ENCODE data around the gene STXBP5. TPM values are rescaled to one million over a fixed set of nuclear protein-coding genes. Genes with fewer than 3 reads are reported as not detected.

STXBP5 gene
- total and polyA plus RNA-seq, 2 experiments from 2014 or later: 11.1 to 30.3 TPM

DNA sequence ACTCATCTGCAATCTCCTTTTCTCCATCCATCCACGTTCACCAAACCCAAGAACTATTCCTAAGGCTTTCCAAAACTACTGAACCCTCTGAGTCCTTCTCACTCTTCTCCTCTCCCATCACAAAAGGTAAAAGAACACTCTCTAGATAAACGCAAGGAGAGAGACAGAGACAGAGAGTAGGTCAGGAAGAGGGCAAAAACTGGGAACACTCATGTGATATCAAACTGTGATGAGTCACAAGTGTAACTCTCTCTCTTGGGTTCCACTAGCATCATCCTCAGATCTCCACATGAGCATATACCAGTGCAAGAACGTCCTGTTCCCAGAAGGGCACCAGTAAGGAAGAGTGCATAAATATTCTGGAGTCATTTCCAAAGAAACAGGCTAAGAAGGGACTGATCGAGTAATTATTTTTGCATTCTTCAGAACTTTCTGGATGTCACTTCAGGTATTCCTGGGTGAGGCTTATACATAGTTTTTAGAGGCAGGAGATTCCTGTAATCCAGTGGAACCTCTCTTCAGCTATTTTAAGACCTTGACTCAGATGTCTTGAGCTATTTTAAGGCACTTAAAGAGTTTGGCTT, 47.3 kb upstream of the STXBP5 start:
- no peak overlapping the region for H3K4me2 ChIP-seq
- H3K9me2 ChIP-seq (replicated peaks; ENCODE audit: insufficient read depth): no peaks in the 10 kb centered on the region
- no peaks in the 10 kb centered on the region for H4K20me1 ChIP-seq (ENCODE audit: insufficient read depth, poor library complexity, severe bottlenecking)
- H3K9me3 ChIP-seq (ENCODE audit: low read depth): no peaks in the 10 kb centered on the region
- TF ChIP-seq EZH2 (IDR thresholded peaks at IDR 0.05; ENCODE audit: borderline replicate concordance): no peak
- peaks cover 5% of the 10 kb centered on the region for H3K4me1 ChIP-seq (ENCODE audit: insufficient read depth)
- H3K27me3 ChIP-seq: no peaks in the 10 kb centered on the region
- 86% methylated on average over 4 of the region's 4 CpGs for WGBS (ENCODE audit: low lambda C conversion rate, missing lambda C conversion rate)
- H3K36me3 ChIP-seq (replicated peaks; ENCODE audit: insufficient read depth, low read depth): no peaks in the 10 kb centered on the region
- no peak overlapping the region for H2AFZ ChIP-seq
- H3K27ac ChIP-seq: no peak overlapping the region
- no peak overlapping the region for H3K4me3 ChIP-seq
- peak; percentile 17 for DNase-seq (ENCODE audit: low spot score)
- H3K79me2 ChIP-seq: no peaks in the 10 kb centered on the region

DNA sequence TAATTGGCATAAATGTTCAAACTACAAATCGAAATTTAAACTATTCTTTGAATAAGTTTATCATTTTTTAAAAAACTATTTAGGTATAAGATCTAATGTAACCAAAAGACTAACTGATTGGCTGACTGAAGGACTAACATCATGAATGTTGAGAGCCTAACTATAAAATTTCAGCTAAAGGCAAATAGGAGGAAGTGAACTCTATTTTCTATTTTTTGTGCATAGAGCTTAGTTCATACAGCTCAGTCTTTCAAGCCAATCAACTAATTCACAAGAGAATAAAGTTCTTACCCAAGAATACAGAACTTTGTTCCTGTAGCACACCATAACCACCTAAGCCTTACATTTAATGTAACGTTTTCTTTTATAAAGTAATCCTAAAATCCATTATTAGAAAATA, 46.3 kb upstream of the STXBP5 start:
- DNase-seq (ENCODE audit: low spot score): no peak
- H4K20me1 ChIP-seq (ENCODE audit: insufficient read depth, poor library complexity, severe bottlenecking): no peaks in the 10 kb centered on the region
- H2AFZ ChIP-seq: no peak overlapping the region
- H3K4me2 ChIP-seq: no peak overlapping the region
- H3K4me3 ChIP-seq: no peak overlapping the region
- H3K79me2 ChIP-seq: no peaks in the 10 kb centered on the region
- H3K27ac ChIP-seq: no peak overlapping the region
- 85% methylated on average over 2 of the region's 2 CpGs for WGBS (ENCODE audit: low lambda C conversion rate, missing lambda C conversion rate)
- TF ChIP-seq, protein P1, sequence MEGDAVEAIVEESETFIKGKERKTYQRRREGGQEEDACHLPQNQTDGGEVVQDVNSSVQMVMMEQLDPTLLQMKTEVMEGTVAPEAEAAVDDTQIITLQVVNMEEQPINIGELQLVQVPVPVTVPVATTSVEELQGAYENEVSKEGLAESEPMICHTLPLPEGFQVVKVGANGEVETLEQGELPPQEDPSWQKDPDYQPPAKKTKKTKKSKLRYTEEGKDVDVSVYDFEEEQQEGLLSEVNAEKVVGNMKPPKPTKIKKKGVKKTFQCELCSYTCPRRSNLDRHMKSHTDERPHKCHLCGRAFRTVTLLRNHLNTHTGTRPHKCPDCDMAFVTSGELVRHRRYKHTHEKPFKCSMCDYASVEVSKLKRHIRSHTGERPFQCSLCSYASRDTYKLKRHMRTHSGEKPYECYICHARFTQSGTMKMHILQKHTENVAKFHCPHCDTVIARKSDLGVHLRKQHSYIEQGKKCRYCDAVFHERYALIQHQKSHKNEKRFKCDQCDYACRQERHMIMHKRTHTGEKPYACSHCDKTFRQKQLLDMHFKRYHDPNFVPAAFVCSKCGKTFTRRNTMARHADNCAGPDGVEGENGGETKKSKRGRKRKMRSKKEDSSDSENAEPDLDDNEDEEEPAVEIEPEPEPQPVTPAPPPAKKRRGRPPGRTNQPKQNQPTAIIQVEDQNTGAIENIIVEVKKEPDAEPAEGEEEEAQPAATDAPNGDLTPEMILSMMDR (IDR thresholded peaks at IDR 0.05; ENCODE audit: poor library complexity): no peak
- TF ChIP-seq EZH2 (IDR thresholded peaks at IDR 0.05; ENCODE audit: borderline replicate concordance): no peak
- no peak for TF ChIP-seq EZH2phosphoT487 (IDR thresholded peaks at IDR 0.05; ENCODE audit: low read depth, severe bottlenecking, unreplicated experiment)
- H3K27me3 ChIP-seq: no peaks in the 10 kb centered on the region
- H3K36me3 ChIP-seq (replicated peaks; ENCODE audit: insufficient read depth, low read depth): no peaks in the 10 kb centered on the region
- no peaks in the 10 kb centered on the region for H3K9me2 ChIP-seq (replicated peaks; ENCODE audit: insufficient read depth)
- H3K9me3 ChIP-seq (ENCODE audit: low read depth): no peaks in the 10 kb centered on the region
- peaks cover 5% of the 10 kb centered on the region for H3K4me1 ChIP-seq (ENCODE audit: insufficient read depth)

DNA sequence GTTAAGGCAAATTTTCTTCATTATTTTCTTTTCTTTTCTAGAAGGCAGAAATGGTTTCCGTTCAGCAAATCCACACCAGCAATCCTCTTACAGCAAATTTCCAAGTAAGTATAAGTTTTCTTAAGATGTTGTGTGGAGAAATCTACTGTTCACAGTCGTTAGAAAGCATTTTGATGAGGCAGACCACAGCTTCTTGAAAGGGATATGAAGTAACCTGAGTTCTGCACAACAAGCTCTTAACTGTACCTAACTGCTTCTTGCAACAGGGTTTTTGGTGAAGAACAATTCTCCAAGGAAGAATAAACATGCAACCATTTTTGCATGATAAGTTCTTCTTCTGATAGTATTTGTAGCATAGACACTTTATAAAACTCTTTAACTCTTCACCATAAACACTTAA, 45.3 kb upstream of the STXBP5 start:
- 84% methylated on average over 2 of the region's 2 CpGs for WGBS (ENCODE audit: low lambda C conversion rate, missing lambda C conversion rate)
- no peak overlapping the region for H2AFZ ChIP-seq
- TF ChIP-seq EZH2 (IDR thresholded peaks at IDR 0.05; ENCODE audit: borderline replicate concordance) (no peak), EZH2phosphoT487 (IDR thresholded peaks at IDR 0.05; ENCODE audit: low read depth, severe bottlenecking, unreplicated experiment) (no peak)
- TF ChIP-seq, protein P1 (IDR thresholded peaks at IDR 0.05; ENCODE audit: poor library complexity): no peak

DNA sequence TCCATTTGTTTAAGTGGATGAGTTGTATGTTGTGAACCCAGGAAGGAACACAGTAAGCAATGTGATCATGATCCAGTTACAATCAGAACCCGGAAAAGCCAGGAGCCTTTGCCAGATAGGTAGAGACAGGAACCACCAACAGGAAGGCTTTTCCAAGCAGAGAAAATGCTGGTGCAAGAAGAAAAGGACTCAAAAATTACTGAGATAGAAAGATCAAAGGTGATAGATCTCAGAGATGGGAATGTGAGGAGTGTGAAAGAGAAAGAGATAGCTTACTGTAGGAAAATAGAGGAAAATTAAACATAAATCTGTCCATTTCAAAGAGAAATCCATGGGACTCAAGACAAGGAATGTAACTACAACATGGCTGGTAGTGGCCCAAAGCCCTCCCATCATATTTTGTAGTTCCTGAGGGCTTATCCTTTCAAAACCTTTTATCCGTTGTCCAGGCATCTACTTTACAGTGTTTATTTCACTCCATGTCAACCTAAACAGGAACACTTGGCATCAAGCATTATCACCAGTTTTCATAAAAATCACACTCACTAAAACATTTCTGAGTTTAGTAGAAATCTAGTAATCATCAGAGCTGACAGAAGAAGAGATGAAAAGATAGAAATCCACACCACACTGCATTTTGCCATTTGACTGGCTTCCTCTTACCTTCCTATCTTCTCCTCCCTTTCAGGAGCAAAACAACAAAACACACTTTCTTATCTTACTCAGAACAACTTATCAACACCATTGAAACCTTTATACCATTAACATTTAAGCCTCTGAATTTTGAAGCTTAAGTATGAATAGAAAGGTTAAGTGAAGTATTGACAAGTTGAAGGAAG, 44.5 kb upstream of the STXBP5 start:
- H3K4me1 ChIP-seq (ENCODE audit: insufficient read depth): peaks cover 3% of the 10 kb centered on the region

More for the DNA sequence above, 45.3 kb upstream of the STXBP5 start:
- Histone ChIP-seq H3K9me3 (ENCODE audit: low read depth) (no peaks in the 10 kb centered on the region), H3K79me2 (no peaks in the 10 kb centered on the region), H3K36me3 (replicated peaks; ENCODE audit: insufficient read depth, low read depth) (no peaks in the 10 kb centered on the region), H3K27me3 (no peaks in the 10 kb centered on the region), H3K4me1 (ENCODE audit: insufficient read depth) (peaks cover 5% of the 10 kb centered on the region), H3K4me2 (no peak overlapping the region), H3K4me3 (no peak overlapping the region), H3K27ac (no peak overlapping the region), H4K20me1 (ENCODE audit: insufficient read depth, poor library complexity, severe bottlenecking) (no peaks in the 10 kb centered on the region), H3K9me2 (replicated peaks; ENCODE audit: insufficient read depth) (no peaks in the 10 kb centered on the region)
- no peak for DNase-seq (ENCODE audit: low spot score)

More for the DNA sequence above, 44.5 kb upstream of the STXBP5 start:
- H3K27ac ChIP-seq: no peak overlapping the region
- H3K4me2 ChIP-seq: no peak overlapping the region
- no peak for DNase-seq (ENCODE audit: low spot score)
- no peaks in the 10 kb centered on the region for H3K9me2 ChIP-seq (replicated peaks; ENCODE audit: insufficient read depth)
- TF ChIP-seq EZH2phosphoT487 (IDR thresholded peaks at IDR 0.05; ENCODE audit: low read depth, severe bottlenecking, unreplicated experiment): no peak
- TF ChIP-seq, protein P1 (IDR thresholded peaks at IDR 0.05; ENCODE audit: poor library complexity): no peak
- no peak overlapping the region for H3K4me3 ChIP-seq
- WGBS (ENCODE audit: low lambda C conversion rate, missing lambda C conversion rate): 78% methylated on average over 2 of the region's 2 CpGs
- H3K27me3 ChIP-seq: no peaks in the 10 kb centered on the region
- no peaks in the 10 kb centered on the region for H3K79me2 ChIP-seq
- no peak overlapping the region for H2AFZ ChIP-seq
- no peaks in the 10 kb centered on the region for H3K9me3 ChIP-seq (ENCODE audit: low read depth)
- H4K20me1 ChIP-seq (ENCODE audit: insufficient read depth, poor library complexity, severe bottlenecking): no peaks in the 10 kb centered on the region
- H3K36me3 ChIP-seq (replicated peaks; ENCODE audit: insufficient read depth, low read depth): no peaks in the 10 kb centered on the region

Measured in hepatocyte (in vitro differentiated cells).